ENCODE results near the gene TPBG. TPM values are rescaled to one million over a fixed set of nuclear protein-coding genes. Genes with fewer than 3 reads are reported as not detected.

TPBG gene
- total RNA-seq = not detected in 2 replicates

GRCh38 chr6:82363428-82364086 is at the start of gene TPBG:
TPBG (plus strand) TSS chr6:82363817; CDS start chr6:82364962, 1,145 bp downstream.
- Mint-ChIP-seq H3K27me3 (peaks cover 59% of the 10 kb centered on the region), H3K4me3 (peak within 1 kb of the TSS; percentile 81), H3K9me3 (no peaks in the 10 kb centered on the region), H3K36me3 (ENCODE audit: low read depth) (peaks cover 2% of the 10 kb centered on the region), H3K4me1 (peaks cover 14% of the 10 kb centered on the region), H3K27ac (no peak within 1 kb of the TSS)
- DNase-seq = no peak
- intact Hi-C loops (cut with micrococcal nuclease) = no loop called here

- intact Hi-C loops (cut with micrococcal nuclease) = no loop called here
- no peaks in the 10 kb centered on the region for H3K27me3 Mint-ChIP-seq
- DNase-seq = no peak
- no peaks in the 10 kb centered on the region for H3K4me1 Mint-ChIP-seq
- no peak overlapping the region for H3K4me3 Mint-ChIP-seq
- no peaks in the 10 kb centered on the region for H3K9me3 Mint-ChIP-seq
- no peaks in the 10 kb centered on the region for H3K36me3 Mint-ChIP-seq (ENCODE audit: low read depth)
- H3K27ac Mint-ChIP-seq = no peak overlapping the region
These were observed 41.2 kb upstream of the TPBG start for GRCh38 chr6:82322386-82322785.

GRCh38 chr6:82329766-82330165 is 33.9 kb upstream of the TPBG start:
- no peaks in the 10 kb centered on the region for H3K36me3 Mint-ChIP-seq (ENCODE audit: low read depth)

GRCh38 chr6:82330171-82330804 is 33.3 kb upstream of the TPBG start:
- Mint-ChIP-seq H3K4me1 (no peaks in the 10 kb centered on the region), H3K27me3 (peaks cover 5% of the 10 kb centered on the region), H3K36me3 (ENCODE audit: low read depth) (no peaks in the 10 kb centered on the region), H3K27ac (no peak overlapping the region), H3K4me3 (no peak overlapping the region), H3K9me3 (no peaks in the 10 kb centered on the region)
- intact Hi-C loops (cut with micrococcal nuclease) = no loop called here
- no peak for DNase-seq

More at GRCh38 chr6:82329766-82330165, 33.9 kb upstream of the TPBG start:
- no peak for DNase-seq
- intact Hi-C loops (cut with micrococcal nuclease) = no loop called here
- Mint-ChIP-seq H3K4me1 (no peaks in the 10 kb centered on the region), H3K27ac (no peak overlapping the region), H3K27me3 (peaks cover 5% of the 10 kb centered on the region), H3K4me3 (no peak overlapping the region), H3K9me3 (no peaks in the 10 kb centered on the region)

GRCh38 chr6:82331031-82331773 is 32.4 kb upstream of the TPBG start:
- no peaks in the 10 kb centered on the region for H3K9me3 Mint-ChIP-seq
- H3K27me3 Mint-ChIP-seq = peaks cover 5% of the 10 kb centered on the region
- H3K4me1 Mint-ChIP-seq = no peaks in the 10 kb centered on the region
- intact Hi-C loops (cut with micrococcal nuclease) = no loop called here
- no peak overlapping the region for H3K27ac Mint-ChIP-seq
- H3K4me3 Mint-ChIP-seq = no peak overlapping the region
- H3K36me3 Mint-ChIP-seq (ENCODE audit: low read depth) = no peaks in the 10 kb centered on the region
- no peak for DNase-seq

GRCh38 chr6:82333781-82334180 is 29.8 kb upstream of the TPBG start:
- H3K4me3 Mint-ChIP-seq = no peak overlapping the region
- no peaks in the 10 kb centered on the region for H3K9me3 Mint-ChIP-seq
- peaks cover 3% of the 10 kb centered on the region for H3K27me3 Mint-ChIP-seq
- no peaks in the 10 kb centered on the region for H3K36me3 Mint-ChIP-seq (ENCODE audit: low read depth)
- no peaks in the 10 kb centered on the region for H3K4me1 Mint-ChIP-seq
- H3K27ac Mint-ChIP-seq = no peak overlapping the region
- DNase-seq = no peak
- intact Hi-C loops (cut with micrococcal nuclease) = no loop called here

- H3K27me3 Mint-ChIP-seq = no peaks in the 10 kb centered on the region
These were observed 25.8 kb upstream of the TPBG start for GRCh38 chr6:82337688-82338257.

GRCh38 chr6:82348130-82348529 is 15.5 kb upstream of the TPBG start:
- H3K4me1 Mint-ChIP-seq = no peaks in the 10 kb centered on the region
- H3K4me3 Mint-ChIP-seq = no peak overlapping the region
- H3K9me3 Mint-ChIP-seq = peaks cover 5% of the 10 kb centered on the region
- H3K27ac Mint-ChIP-seq = no peak overlapping the region
- H3K27me3 Mint-ChIP-seq = no peaks in the 10 kb centered on the region
- intact Hi-C loops (cut with micrococcal nuclease) = no loop called here
- H3K36me3 Mint-ChIP-seq (ENCODE audit: low read depth) = no peaks in the 10 kb centered on the region
- DNase-seq = no peak

More at GRCh38 chr6:82337688-82338257, 25.8 kb upstream of the TPBG start:
- H3K4me3 Mint-ChIP-seq = no peak overlapping the region
- DNase-seq = no peak
- no peaks in the 10 kb centered on the region for H3K36me3 Mint-ChIP-seq (ENCODE audit: low read depth)
- intact Hi-C loops (cut with micrococcal nuclease) = no loop called here
- H3K27ac Mint-ChIP-seq = no peak overlapping the region
- no peaks in the 10 kb centered on the region for H3K4me1 Mint-ChIP-seq
- peaks cover 4% of the 10 kb centered on the region for H3K9me3 Mint-ChIP-seq

- no peak for DNase-seq
- Mint-ChIP-seq H3K36me3 (ENCODE audit: low read depth) (no peaks in the 10 kb centered on the region), H3K4me1 (no peaks in the 10 kb centered on the region), H3K9me3 (no peaks in the 10 kb centered on the region), H3K27me3 (no peaks in the 10 kb centered on the region), H3K27ac (no peak overlapping the region), H3K4me3 (no peak overlapping the region)
- intact Hi-C loops (cut with micrococcal nuclease) = no loop called here
These were observed 9.8 kb upstream of the TPBG start for GRCh38 chr6:82353848-82354247.

- Mint-ChIP-seq H3K27ac (no peak overlapping the region), H3K4me1 (peaks cover 14% of the 10 kb centered on the region), H3K4me3 (no peak overlapping the region), H3K27me3 (peaks cover 45% of the 10 kb centered on the region), H3K36me3 (ENCODE audit: low read depth) (peaks cover 2% of the 10 kb centered on the region), H3K9me3 (no peaks in the 10 kb centered on the region)
- intact Hi-C loops (cut with micrococcal nuclease) = no loop called here
- DNase-seq = no peak
These were observed 3.1 kb upstream of the TPBG start for GRCh38 chr6:82360552-82360951.

GRCh38 chr6:82361631-82362030 is 2.0 kb upstream of the TPBG start:
- no peak overlapping the region for H3K4me3 Mint-ChIP-seq
- H3K27ac Mint-ChIP-seq = no peak overlapping the region
- H3K4me1 Mint-ChIP-seq = peaks cover 14% of the 10 kb centered on the region
- H3K9me3 Mint-ChIP-seq = no peaks in the 10 kb centered on the region
- H3K27me3 Mint-ChIP-seq = peaks cover 55% of the 10 kb centered on the region
- DNase-seq = no peak
- intact Hi-C loops (cut with micrococcal nuclease) = no loop called here
- peaks cover 2% of the 10 kb centered on the region for H3K36me3 Mint-ChIP-seq (ENCODE audit: low read depth)

- Mint-ChIP-seq H3K9me3 (no peaks in the 10 kb centered on the region), H3K27ac (no peak overlapping the region), H3K4me3 (no peak overlapping the region), H3K36me3 (ENCODE audit: low read depth) (peaks cover 2% of the 10 kb centered on the region), H3K27me3 (peaks cover 57% of the 10 kb centered on the region), H3K4me1 (peaks cover 14% of the 10 kb centered on the region)
- DNase-seq = no peak
- intact Hi-C loops (cut with micrococcal nuclease) = no loop called here
These were observed 1.5 kb upstream of the TPBG start for GRCh38 chr6:82362144-82362543.

GRCh38 chr6:82362878-82363427 is 664 bp upstream of the TPBG start:
- intact Hi-C loops (cut with micrococcal nuclease) = no loop called here
- DNase-seq = no peak
- H3K4me1 Mint-ChIP-seq = peaks cover 14% of the 10 kb centered on the region
- peak overlapping the region; percentile 30 for H3K4me3 Mint-ChIP-seq
- H3K27me3 Mint-ChIP-seq = peaks cover 57% of the 10 kb centered on the region
- no peak overlapping the region for H3K27ac Mint-ChIP-seq
- no peaks in the 10 kb centered on the region for H3K9me3 Mint-ChIP-seq
- peaks cover 2% of the 10 kb centered on the region for H3K36me3 Mint-ChIP-seq (ENCODE audit: low read depth)
